ENCODE data around the gene CLEC4M. TPM values are rescaled to one million over a fixed set of nuclear protein-coding genes. Genes with fewer than 3 reads are reported as not detected.

Gene CLEC4M
- total and polyA plus RNA-seq, 2 experiments from 2014 or later = not detected

- no peaks in the 10 kb centered on the region for H4K20me1 ChIP-seq (replicated peaks; ENCODE audit: insufficient read depth)
- H3K79me2 ChIP-seq (replicated peaks; ENCODE audit: insufficient read depth) = no peaks in the 10 kb centered on the region
- no peaks in the 10 kb centered on the region for H3K4me1 ChIP-seq (ENCODE audit: insufficient read depth)
- H3K4me2 ChIP-seq = no peak overlapping the region
- no peaks in the 10 kb centered on the region for H3K36me3 ChIP-seq (ENCODE audit: insufficient read depth)
- H3K27ac ChIP-seq (ENCODE audit: low read depth) = no peak overlapping the region
- Mint-ChIP-seq H3K4me1 (no peaks in the 10 kb centered on the region), H3K4me3 (no peak overlapping the region), H3K9me3 (no peaks in the 10 kb centered on the region; the same call in 2 of the 3 replicates), H3K27me3 (ENCODE audit: insufficient read depth, low read depth, poor library complexity) (peaks cover 3% of the 10 kb centered on the region), H3K36me3 (ENCODE audit: low read depth) (no peaks in the 10 kb centered on the region), H3K27ac (no peak overlapping the region)
- DNase-seq (ENCODE audit: low spot score) (no peak), ATAC-seq (no peak)
- no peak overlapping the region for H2AFZ ChIP-seq
- H3K9me2 ChIP-seq (ENCODE audit: insufficient read depth) = no peaks in the 10 kb centered on the region
- H3K27me3 ChIP-seq (ENCODE audit: insufficient read depth) = no peaks in the 10 kb centered on the region
- H3K4me3 ChIP-seq = no peak overlapping the region
- TF ChIP-seq REST (IDR thresholded peaks at IDR 0.05; ENCODE audit: unreplicated experiment) = no peak
- H3F3A ChIP-seq (replicated peaks; ENCODE audit: low read depth) = no peaks in the 10 kb centered on the region
Measured at GRCh38 chr19:7718668-7719067, 44.4 kb upstream of the CLEC4M start.

- no peak overlapping the region for H3K27ac Mint-ChIP-seq
- no peaks in the 10 kb centered on the region for H3K36me3 Mint-ChIP-seq (ENCODE audit: low read depth)
- DNase-seq (ENCODE audit: low spot score) (no peak), ATAC-seq (no peak)
- no peaks in the 10 kb centered on the region for H3K36me3 ChIP-seq (ENCODE audit: insufficient read depth)
- H3K9me3 Mint-ChIP-seq = peaks cover 2% of the 10 kb centered on the region; the same call in 1 of the 3 replicates
- H3K4me1 Mint-ChIP-seq = no peaks in the 10 kb centered on the region
- no peaks in the 10 kb centered on the region for H3K4me1 ChIP-seq (ENCODE audit: insufficient read depth)
- no peak overlapping the region for H2AFZ ChIP-seq
- no peak overlapping the region for H3K27ac ChIP-seq (ENCODE audit: low read depth)
- H3K4me3 ChIP-seq = no peak overlapping the region
- no peaks in the 10 kb centered on the region for H3F3A ChIP-seq (replicated peaks; ENCODE audit: low read depth)
- H3K9me2 ChIP-seq (ENCODE audit: insufficient read depth) = no peaks in the 10 kb centered on the region
- H4K20me1 ChIP-seq (replicated peaks; ENCODE audit: insufficient read depth) = no peaks in the 10 kb centered on the region
- peaks cover 3% of the 10 kb centered on the region for H3K27me3 Mint-ChIP-seq (ENCODE audit: insufficient read depth, low read depth, poor library complexity)
- H3K79me2 ChIP-seq (replicated peaks; ENCODE audit: insufficient read depth) = no peaks in the 10 kb centered on the region
- H3K4me2 ChIP-seq = no peak overlapping the region
- no peak overlapping the region for H3K4me3 Mint-ChIP-seq
- no peaks in the 10 kb centered on the region for H3K27me3 ChIP-seq (ENCODE audit: insufficient read depth)
- TF ChIP-seq ZNF114 (CRISPR knock-in tag; IDR thresholded peaks at IDR 0.05) (no peak), ZNF331 (CRISPR knock-in tag; IDR thresholded peaks at IDR 0.05; ENCODE audit: low read depth) (no peak), REST (IDR thresholded peaks at IDR 0.05; ENCODE audit: unreplicated experiment) (no peak), JUNB (IDR thresholded peaks at IDR 0.05; ENCODE audit: unreplicated experiment) (no peak), CTCF (conservative IDR thresholded peaks at IDR 0.05; ENCODE audit: low read depth in 2 of 2) (no peak), EZH2phosphoT487 (IDR thresholded peaks at IDR 0.05; ENCODE audit: unreplicated experiment) (no peak), EZH2 (IDR thresholded peaks at IDR 0.05; ENCODE audit: low read depth, unreplicated experiment) (no peak), ETS1 (IDR thresholded peaks at IDR 0.05) (no peak), POLR2AphosphoS5 (IDR thresholded peaks at IDR 0.05; ENCODE audit: low read depth) (no peak)
Measured at GRCh38 chr19:7720351-7720750, 42.7 kb upstream of the CLEC4M start.

All from GM23338 (cell line).